Measurements from ENCODE around the gene ZNF853.

GRCh38 chr7:6648815-6649104 lies 33.4 kb downstream of the ZNF853 start:
- TF ChIP-seq EZH2phosphoT487 (IDR thresholded peaks at IDR 0.05; ENCODE audit: borderline replicate concordance, low read length) (no peak), CTCF (IDR thresholded peaks at IDR 0.05; ENCODE audit: low read depth, low read length, poor library complexity, severe bottlenecking) (no peak)
